Measurements from ENCODE around the gene SLC25A31.
A peak's percentile ranks its signal among the peaks of the same experiment; 100 is the strongest.

The SLC25A31 gene

GRCh38 chr4:127780598-127780997, 50.4 kb downstream of the SLC25A31 start:
- DNase-seq = no peak

GRCh38 chr4:127781300-127782024, 51.3 kb downstream of the SLC25A31 start:
- DNase-seq = no peak

- peak; percentile 27 for DNase-seq
Measured at GRCh38 chr4:127782025-127782274, 51.8 kb downstream of the SLC25A31 start.

DNA sequence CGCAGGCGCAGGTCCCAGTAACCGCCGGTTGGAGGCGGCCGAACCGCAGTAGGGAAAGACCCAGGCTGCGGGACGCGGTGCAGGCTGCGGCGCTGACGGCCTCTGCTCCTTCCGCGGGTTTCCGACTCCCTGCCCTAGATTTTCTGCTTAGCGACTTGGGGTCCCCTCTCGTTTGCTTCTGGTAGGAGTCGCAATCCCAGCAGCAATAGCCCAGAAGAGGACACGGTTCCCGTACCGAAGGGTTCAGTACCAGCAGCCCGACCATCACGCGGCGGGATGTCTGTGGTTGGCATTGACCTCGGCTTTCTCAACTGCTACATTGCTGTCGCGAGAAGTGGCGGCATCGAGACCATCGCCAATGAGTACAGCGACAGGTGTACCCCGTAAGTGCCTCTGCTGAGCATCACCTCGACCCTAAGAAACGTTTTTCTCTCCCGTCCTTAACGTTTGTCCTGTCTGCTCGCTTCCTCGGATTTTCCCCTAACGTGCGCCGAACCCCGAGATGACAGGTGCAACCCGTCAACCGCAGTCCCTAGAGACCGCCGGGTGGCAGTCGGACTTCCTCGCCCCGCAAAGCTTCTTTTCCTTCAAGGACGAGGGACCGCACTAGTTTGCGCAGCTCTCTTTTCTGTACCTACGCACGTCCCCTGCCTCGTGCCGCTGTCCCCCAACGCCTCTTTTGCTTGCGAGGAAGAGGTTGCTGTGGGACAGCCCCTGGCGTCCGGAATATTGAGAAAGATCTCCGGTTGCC, 52.2 kb downstream of the SLC25A31 start, which contains the start of gene HSPA4L:
Gene HSPA4L, plus strand, starts transcription at position 48 of the 751 bp plus-strand sequence. Its CDS starts 229 bp downstream, at position 277.
- no peak for DNase-seq

GRCh38 chr4:127783026-127783769, 53.0 kb downstream of the SLC25A31 start:
- DNase-seq = no peak

DNA sequence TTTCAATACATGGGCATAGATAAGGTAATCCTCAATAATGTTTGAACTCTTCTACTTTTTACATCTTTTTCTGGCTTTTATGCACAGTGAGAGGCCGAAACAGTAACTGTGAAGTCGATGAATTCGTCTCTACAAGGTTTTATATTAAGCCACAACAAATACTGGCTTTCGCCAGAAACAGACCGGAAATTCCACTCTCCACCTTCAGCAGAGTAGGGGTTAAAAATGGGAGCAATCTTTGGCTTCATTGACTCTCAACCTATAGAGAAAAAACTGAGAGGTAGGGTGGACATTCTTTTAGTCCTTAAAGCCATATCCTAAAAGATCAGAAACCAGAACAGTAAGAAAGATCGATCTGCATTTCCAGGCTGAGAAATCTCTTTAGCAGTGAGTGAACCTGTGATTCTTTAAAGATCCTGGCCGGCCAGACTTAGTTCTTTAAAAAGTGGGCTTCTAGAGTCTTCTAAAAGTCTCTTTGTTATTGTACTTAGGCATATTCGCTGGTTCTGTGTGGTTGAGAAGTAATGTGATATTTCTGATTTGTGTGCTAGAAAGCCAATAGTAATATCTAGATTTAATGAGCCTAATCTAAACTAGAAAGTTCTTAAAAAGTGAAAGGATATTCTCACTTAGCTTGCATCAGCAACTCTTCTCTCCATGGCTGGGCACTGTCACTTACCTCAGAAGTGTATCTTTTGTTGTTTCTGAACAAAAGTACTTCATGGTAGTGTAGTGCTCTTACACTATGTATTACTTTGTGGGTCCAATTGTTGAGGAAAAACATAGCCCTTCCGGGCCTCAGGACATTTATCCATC, 54.0 kb downstream of the SLC25A31 start:
- DNase-seq = no peak

GRCh38 chr4:127788517-127788916, 58.3 kb downstream of the SLC25A31 start:
- no peak for DNase-seq

DNA sequence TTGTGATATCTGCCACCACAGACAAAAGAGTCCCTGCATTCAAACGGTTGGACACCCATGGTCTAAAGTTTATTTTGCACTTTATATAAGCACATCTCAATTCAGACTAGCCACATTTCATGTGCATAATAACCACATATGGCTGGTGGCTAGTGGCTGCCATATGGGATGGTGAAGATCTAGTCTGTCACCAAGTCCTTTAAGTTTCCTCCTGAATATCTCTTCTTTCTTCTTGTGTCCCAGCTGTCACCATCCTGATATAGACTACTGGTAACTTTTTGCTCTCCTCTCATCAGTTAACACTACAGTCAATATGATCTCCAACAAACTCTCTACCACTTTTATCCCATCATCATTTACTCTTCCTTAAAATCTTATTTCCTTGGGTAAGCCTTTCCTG, 61.2 kb downstream of the SLC25A31 start:
- no peak for DNase-seq

DNA sequence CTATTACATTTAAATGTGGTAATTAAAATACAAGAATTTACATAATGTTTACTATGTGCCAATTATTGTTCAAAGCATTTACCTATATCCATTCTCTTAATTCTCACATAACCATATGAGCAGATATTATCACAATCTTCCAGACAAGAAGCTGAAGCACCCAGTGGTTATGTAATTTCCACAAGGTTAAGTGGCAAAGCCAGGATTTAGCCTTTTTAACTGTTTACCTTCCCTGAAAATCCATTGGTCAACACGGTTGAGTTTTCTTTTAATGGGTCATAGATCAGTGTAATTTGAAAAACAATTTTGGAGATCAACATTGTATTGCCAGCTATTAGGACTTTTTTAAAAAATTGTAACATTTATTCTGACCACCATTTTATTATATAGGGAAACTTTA, 63.3 kb downstream of the SLC25A31 start:
- DNase-seq = no peak

GRCh38 chr4:127799711-127800110, 69.5 kb downstream of the SLC25A31 start:
- no peak for DNase-seq

- DNase-seq = no peak
Measured at GRCh38 chr4:127809173-127809800, 79.1 kb downstream of the SLC25A31 start.

- no peak for DNase-seq
Measured at GRCh38 chr4:127810551-127810950, 80.4 kb downstream of the SLC25A31 start.

DNA sequence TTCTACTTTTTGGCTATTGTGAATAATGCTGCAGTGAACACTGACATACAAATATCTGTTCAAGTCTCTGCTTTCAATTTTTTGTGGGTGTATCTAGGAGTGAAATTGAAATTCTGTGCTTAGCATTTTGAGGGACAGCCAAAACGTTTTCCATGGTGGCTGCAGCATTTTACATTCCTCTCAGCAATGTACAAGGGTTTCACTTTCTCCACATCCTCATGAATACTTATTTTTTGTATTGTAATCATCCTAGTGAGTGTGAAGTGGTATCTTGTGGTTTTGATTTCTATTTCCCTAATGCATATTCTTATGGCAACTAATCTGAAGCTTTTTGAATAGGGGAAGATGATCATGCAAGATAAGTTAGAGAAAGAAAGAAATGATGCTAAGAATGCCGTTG, 92.2 kb downstream of the SLC25A31 start:
- DNase-seq = no peak
